Osteoblast (primary cell): ENCODE measurements around the gene SLC25A18. TPM values are rescaled to one million over a fixed set of nuclear protein-coding genes. Genes with fewer than 3 reads are reported as not detected.

ENCODE experiments used
- DNase-seq: peaks from one replicate; pipeline ENCODE4 v3.0.0; 2011; ENCODE audit warnings: low spot score, mixed read lengths; ENCODE audit not compliant: insufficient read length; ENCODE audit errors: missing footprints
- H2AFZ ChIP-seq: 2 replicates; pipeline ENCODE4 v1.6.0; 2011; ENCODE audit warnings: mild to moderate bottlenecking, low read length
- H3K27ac ChIP-seq: 2 replicates; pipeline ENCODE4 v1.5.1; 2011; ENCODE audit warnings: mild to moderate bottlenecking, low read depth, low read length, moderate library complexity
- H3K27me3 ChIP-seq: 2 replicates; pipeline ENCODE4 v1.6.0; 2012; ENCODE audit warnings: mild to moderate bottlenecking, control low read depth, inconsistent platforms, low read length, moderate library complexity; ENCODE audit not compliant: insufficient read depth
- H3K36me3 ChIP-seq: 2 replicates; pipeline ENCODE4 v1.5.1; 2011; ENCODE audit warnings: mild to moderate bottlenecking, low read length, control low read depth, moderate library complexity; ENCODE audit not compliant: insufficient read depth
- H3K4me1 ChIP-seq: 2 replicates; pipeline ENCODE4 v1.5.1; 2011; ENCODE audit warnings: mild to moderate bottlenecking, low read length, control low read depth, moderate library complexity; ENCODE audit not compliant: insufficient read depth
- H3K4me2 ChIP-seq: 2 replicates; pipeline ENCODE4 v1.6.0; 2011; ENCODE audit warnings: mild to moderate bottlenecking, low read length; ENCODE audit not compliant: insufficient read depth
- H3K4me3 ChIP-seq: fragments of 200-600 bp; sonication (generic); 3 replicates; pipeline ENCODE4 v1.5.1; 2012; ENCODE audit warnings: mild to moderate bottlenecking, low read length, inconsistent platforms; ENCODE audit not compliant: insufficient read depth
- H3K79me2 ChIP-seq: 2 replicates; pipeline ENCODE4 v1.6.0; 2012; ENCODE audit warnings: mild to moderate bottlenecking, low read length, control low read depth, inconsistent platforms; ENCODE audit not compliant: insufficient read depth
- H3K9me3 ChIP-seq: 2 replicates; pipeline ENCODE4 v1.5.1; 2011; ENCODE audit warnings: low read depth, low read length, control low read depth
- H4K20me1 ChIP-seq: 2 replicates; pipeline ENCODE4 v1.6.0; 2012; ENCODE audit warnings: mild to moderate bottlenecking, low read length, control low read depth; ENCODE audit not compliant: insufficient read depth
- CTCF ChIP-seq: IDR thresholded peaks from 2 replicates; pipeline ENCODE4 v1.5.1; 2011; ENCODE audit warnings: mild to moderate bottlenecking, low read depth, low read length, moderate library complexity; ENCODE audit errors: extremely low read depth
- total RNA-seq: library from RNA; depleted of rRNA; stranded (reverse); fragments of >200 nt; gene quantifications from 2 replicates; pipeline ENCODE4 v1.2.3, GENCODE V29; 2012

The SLC25A18 gene
- total RNA-seq, 1 donor: not detected

- Histone ChIP-seq H3K27ac (no peak overlapping the region), H3K36me3 (peaks cover 42% of the 10 kb centered on the region), H3K9me3 (no peaks in the 10 kb centered on the region), H4K20me1 (peaks cover 6% of the 10 kb centered on the region), H3K79me2 (peaks cover 38% of the 10 kb centered on the region), H3K4me3 (no peak overlapping the region), H2AFZ (no peak overlapping the region), H3K27me3 (no peaks in the 10 kb centered on the region), H3K4me1 (no peaks in the 10 kb centered on the region), H3K4me2 (no peak overlapping the region)
- TF ChIP-seq CTCF: no peak
- no peak for DNase-seq
These were observed 37.7 kb downstream of the SLC25A18 start for GRCh38 chr22:17601031-17601430.

GRCh38 chr22:17603668-17604067 is 40.4 kb downstream of the SLC25A18 start:
- H4K20me1 ChIP-seq: peaks cover 14% of the 10 kb centered on the region
- TF ChIP-seq CTCF: no peak
- H2AFZ ChIP-seq: no peak overlapping the region
- no peak overlapping the region for H3K4me3 ChIP-seq
- peaks cover 60% of the 10 kb centered on the region for H3K79me2 ChIP-seq
- H3K27ac ChIP-seq: no peak overlapping the region
- H3K27me3 ChIP-seq: no peaks in the 10 kb centered on the region
- DNase-seq: no peak
- H3K4me2 ChIP-seq: no peak overlapping the region
- no peaks in the 10 kb centered on the region for H3K9me3 ChIP-seq
- H3K36me3 ChIP-seq: peaks cover 37% of the 10 kb centered on the region
- H3K4me1 ChIP-seq: no peaks in the 10 kb centered on the region

GRCh38 chr22:17606496-17606895 is 43.2 kb downstream of the SLC25A18 start:
- Histone ChIP-seq H3K4me3 (no peak overlapping the region), H3K36me3 (peaks cover 32% of the 10 kb centered on the region), H3K27me3 (no peaks in the 10 kb centered on the region), H4K20me1 (peaks cover 14% of the 10 kb centered on the region), H3K79me2 (peaks cover 76% of the 10 kb centered on the region), H3K4me1 (no peaks in the 10 kb centered on the region), H3K4me2 (no peak overlapping the region), H3K27ac (no peak overlapping the region), H3K9me3 (no peaks in the 10 kb centered on the region), H2AFZ (no peak overlapping the region)
- TF ChIP-seq CTCF: no peak
- DNase-seq: no peak

GRCh38 chr22:17607891-17608521 is 44.7 kb downstream of the SLC25A18 start:
- no peak overlapping the region for H3K4me3 ChIP-seq
- no peak overlapping the region for H3K27ac ChIP-seq
- H2AFZ ChIP-seq: no peak overlapping the region
- peaks cover 76% of the 10 kb centered on the region for H3K79me2 ChIP-seq
- no peak for TF ChIP-seq CTCF
- peaks cover 43% of the 10 kb centered on the region for H3K36me3 ChIP-seq
- H3K9me3 ChIP-seq: no peaks in the 10 kb centered on the region
- no peaks in the 10 kb centered on the region for H3K4me1 ChIP-seq
- no peak for DNase-seq
- H4K20me1 ChIP-seq: peaks cover 14% of the 10 kb centered on the region
- H3K27me3 ChIP-seq: no peaks in the 10 kb centered on the region
- no peak overlapping the region for H3K4me2 ChIP-seq
